ENCODE results near the gene PLB1. TPM values are rescaled to one million over a fixed set of nuclear protein-coding genes. Genes with fewer than 3 reads are reported as not detected.
"Not testable (repeated sequence)": the region's sequence is repeated elsewhere in the genome, so short reads cannot be mapped to it uniquely, and the experiment has no call there.

PLB1 gene
- total RNA-seq, 1 donor from 2014 or later: 7.2 TPM

- no peak for DNase-seq (ENCODE audit: low spot score)
These were observed 37.3 kb downstream of the PLB1 start for GRCh38 chr2:28533044-28533680.

GRCh38 chr2:28534817-28535216 is 39.0 kb downstream of the PLB1 start:
- DNase-seq (ENCODE audit: low spot score): no peak

GRCh38 chr2:28538134-28538533 is 42.3 kb downstream of the PLB1 start:
- DNase-seq (ENCODE audit: low spot score): no peak

- no peak for DNase-seq (ENCODE audit: low spot score)
These were observed 42.8 kb downstream of the PLB1 start for GRCh38 chr2:28538652-28539051.

GRCh38 chr2:28539118-28539541 is 43.3 kb downstream of the PLB1 start:
- peak; percentile 23 for DNase-seq (ENCODE audit: low spot score)

- DNase-seq (ENCODE audit: low spot score): no peak
These were observed 47.6 kb downstream of the PLB1 start for GRCh38 chr2:28543316-28544035.

- DNase-seq (ENCODE audit: low spot score): no peak
These were observed 48.1 kb downstream of the PLB1 start for GRCh38 chr2:28544036-28544346.

GRCh38 chr2:28544405-28544921 is 48.6 kb downstream of the PLB1 start:
- DNase-seq (ENCODE audit: low spot score): peak; percentile 29

- DNase-seq (ENCODE audit: low spot score): no peak
These were observed 49.2 kb downstream of the PLB1 start for GRCh38 chr2:28544922-28545589.

GRCh38 chr2:28545590-28546200 is 49.8 kb downstream of the PLB1 start:
- DNase-seq (ENCODE audit: low spot score): no peak

GRCh38 chr2:28546242-28546641 is 50.4 kb downstream of the PLB1 start:
- no peak for DNase-seq (ENCODE audit: low spot score)

GRCh38 chr2:28547223-28547860 is 51.5 kb downstream of the PLB1 start:
- no peak for DNase-seq (ENCODE audit: low spot score)

- DNase-seq (ENCODE audit: low spot score): no peak
These were observed 52.2 kb downstream of the PLB1 start for GRCh38 chr2:28547906-28548600.

GRCh38 chr2:28550345-28550744 is 54.5 kb downstream of the PLB1 start:
- not testable (repeated sequence) for DNase-seq (ENCODE audit: low spot score)

- no peak for DNase-seq (ENCODE audit: low spot score)
These were observed 56.4 kb downstream of the PLB1 start for GRCh38 chr2:28552045-28552823.

- no peak for DNase-seq (ENCODE audit: low spot score)
These were observed 60.4 kb downstream of the PLB1 start for GRCh38 chr2:28556303-28556702.

GRCh38 chr2:28557389-28558131 is 61.7 kb downstream of the PLB1 start:
- no peak for DNase-seq (ENCODE audit: low spot score)

GRCh38 chr2:28558158-28558820 is 62.4 kb downstream of the PLB1 start:
- no peak for DNase-seq (ENCODE audit: low spot score)

GRCh38 chr2:28558918-28559317 is 63.1 kb downstream of the PLB1 start:
- no peak for DNase-seq (ENCODE audit: low spot score)

All from mucosa of gallbladder (tissue), 1 donor.